Posterior cingulate gyrus (tissue), 11 donors: ENCODE data around the gene ATRNL1.

Experiments
- DNase-seq, 10 donors: peaks; one replicate each; pipeline versions ENCODE4 v3.0.0 to v3.0.0-alpha.2; 2020 to 2021; ENCODE audit warnings: mixed read lengths in 3 of 10
- intact Hi-C: fragments of 100-400 bp; cut with DNase I; formaldehyde crosslinking; loops from one replicate; pipeline ENCODE4 v1.15.1; 2023

Gene ATRNL1

DNA sequence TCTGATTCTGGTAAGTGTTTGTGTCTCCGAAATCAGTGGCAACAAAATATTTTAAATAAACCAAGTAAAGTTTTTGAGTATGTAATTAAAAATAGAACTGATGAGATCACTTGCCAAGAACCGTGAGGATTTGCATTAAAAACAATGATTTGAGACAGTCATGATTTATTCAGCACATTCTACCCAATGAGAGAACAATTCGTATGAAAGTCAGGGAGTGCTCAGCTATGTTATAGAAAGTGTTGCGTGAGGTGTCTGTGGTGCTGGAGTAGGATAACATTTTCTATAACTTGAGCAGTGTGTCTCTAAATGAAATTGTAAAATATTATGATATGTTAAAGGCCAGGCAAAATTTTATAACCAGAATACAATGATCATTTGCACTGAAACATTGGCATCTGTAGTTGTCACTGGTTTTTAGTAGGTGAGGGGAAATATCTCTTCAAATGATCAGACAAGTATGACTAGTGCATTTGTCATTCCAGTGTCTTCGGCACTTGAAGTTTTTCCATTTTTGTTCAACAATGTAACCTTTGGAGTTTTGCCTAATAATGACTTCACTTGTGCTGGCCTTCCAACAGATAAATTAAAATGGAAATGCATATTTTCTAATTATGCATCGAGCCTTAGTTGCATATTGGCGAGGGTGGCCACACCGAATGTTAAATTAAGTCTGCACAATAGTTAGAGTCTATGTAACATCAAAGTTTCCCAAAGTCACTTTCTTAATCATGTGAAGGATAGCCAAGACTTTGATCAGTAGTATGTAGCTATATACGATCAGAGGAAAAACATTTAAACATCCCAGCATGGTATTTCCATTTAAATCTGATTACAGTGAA lies 844.0 kb downstream of the ATRNL1 start:
- intact Hi-C loops = no loop called here
- DNase-seq = no peak

- intact Hi-C loops = no loop called here
- no peak for DNase-seq
Measured at GRCh38 chr10:115937768-115938056, 844.5 kb downstream of the ATRNL1 start.

DNA sequence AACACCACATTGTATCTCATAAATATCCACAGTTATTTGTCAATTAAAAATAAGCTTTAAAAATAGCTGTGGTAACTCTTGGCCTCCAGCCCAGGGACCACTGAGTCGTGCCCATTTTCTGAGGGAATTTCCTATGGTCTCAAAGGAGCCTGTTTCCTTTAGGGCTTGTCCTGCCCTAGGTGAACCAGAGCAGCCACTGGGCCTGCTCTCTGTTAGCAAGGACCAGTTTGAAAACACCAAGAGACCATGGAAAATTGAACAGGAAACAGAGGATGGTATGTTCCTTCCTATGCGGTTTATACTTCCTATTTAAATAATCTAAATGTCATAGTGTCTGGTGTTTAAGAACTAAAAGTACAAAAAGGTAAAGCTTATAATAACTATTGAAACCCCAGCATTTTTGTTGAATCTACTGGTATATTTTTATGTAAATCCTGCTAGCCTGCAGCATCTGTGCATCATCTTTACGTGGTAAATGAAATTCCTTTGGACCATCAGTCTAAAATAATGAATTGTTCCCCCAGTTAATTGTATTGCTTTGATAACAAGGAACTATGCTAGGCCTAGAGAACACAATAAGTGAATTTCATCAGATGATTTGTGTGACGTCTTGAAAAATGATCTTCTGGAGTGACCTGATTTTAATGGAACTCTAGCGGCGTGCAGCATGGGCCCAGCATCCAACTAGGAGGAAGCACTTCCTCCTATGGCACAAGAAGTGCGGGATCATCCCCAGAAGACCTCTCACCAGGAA lies 846.1 kb downstream of the ATRNL1 start:
- intact Hi-C loops = no loop called here

GRCh38 chr10:115941361-115941771 lies 848.2 kb downstream of the ATRNL1 start:
- no peak for DNase-seq
- intact Hi-C loops = no loop called here

More for the DNA sequence above, 846.1 kb downstream of the ATRNL1 start:
- DNase-seq = no peak

GRCh38 chr10:115942101-115942500 lies 848.9 kb downstream of the ATRNL1 start:
- no peak for DNase-seq
- intact Hi-C loops = no loop called here

- no peak for DNase-seq
- intact Hi-C loops = no loop called here
Measured at GRCh38 chr10:115944538-115944937, 851.4 kb downstream of the ATRNL1 start.

GRCh38 chr10:115945701-115946445 lies 852.7 kb downstream of the ATRNL1 start:
- intact Hi-C loops = no loop called here
- no peak for DNase-seq

DNA sequence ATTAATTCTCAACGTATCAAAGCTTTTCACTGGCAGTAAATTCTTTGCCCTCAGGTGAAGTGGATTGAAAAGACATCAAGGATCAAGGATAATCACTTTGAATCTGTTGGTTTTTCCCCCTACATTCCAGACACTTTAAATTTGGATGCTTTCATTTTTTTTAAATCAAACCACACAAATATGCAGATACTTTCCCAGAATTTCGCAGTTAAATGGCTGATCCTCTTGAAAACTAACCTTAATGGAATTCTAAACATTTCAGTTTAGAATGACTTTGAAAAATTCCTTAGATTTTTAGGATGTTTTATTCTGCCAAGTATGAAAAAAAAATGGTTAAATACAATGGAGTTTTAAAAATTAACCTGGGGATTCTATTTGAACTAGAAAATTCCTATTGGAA lies 853.9 kb downstream of the ATRNL1 start:
- intact Hi-C loops = no loop called here
- no peak for DNase-seq

GRCh38 chr10:115948465-115948864 lies 855.3 kb downstream of the ATRNL1 start:
- intact Hi-C loops = no loop called here
- no peak for DNase-seq

GRCh38 chr10:115949282-115949844 lies 856.2 kb downstream of the ATRNL1 start:
- intact Hi-C loops = no loop called here
- DNase-seq = no peak

- intact Hi-C loops = no loop called here
- no peak for DNase-seq
Measured at GRCh38 chr10:115950320-115950719, 857.2 kb downstream of the ATRNL1 start.

DNA sequence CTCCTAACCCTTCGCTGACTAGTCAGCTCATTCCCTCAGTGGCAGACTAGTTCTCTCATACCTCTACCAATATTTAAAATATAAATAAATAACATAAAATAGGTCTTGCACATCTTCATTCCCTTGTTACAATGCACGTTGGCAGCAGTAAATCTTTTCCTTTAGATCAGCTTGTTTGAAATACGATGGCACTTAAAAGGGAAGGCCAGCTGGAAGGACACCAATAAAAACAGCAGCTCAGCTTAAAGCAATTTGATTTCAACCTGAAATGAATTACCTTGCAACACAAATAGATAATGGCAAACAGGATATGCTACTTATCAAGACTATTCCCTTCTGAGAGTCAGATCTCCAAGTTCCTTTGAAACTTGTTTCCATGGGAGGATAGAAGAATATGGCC lies 858.1 kb downstream of the ATRNL1 start:
- intact Hi-C loops = no loop called here
- DNase-seq = no peak

DNA sequence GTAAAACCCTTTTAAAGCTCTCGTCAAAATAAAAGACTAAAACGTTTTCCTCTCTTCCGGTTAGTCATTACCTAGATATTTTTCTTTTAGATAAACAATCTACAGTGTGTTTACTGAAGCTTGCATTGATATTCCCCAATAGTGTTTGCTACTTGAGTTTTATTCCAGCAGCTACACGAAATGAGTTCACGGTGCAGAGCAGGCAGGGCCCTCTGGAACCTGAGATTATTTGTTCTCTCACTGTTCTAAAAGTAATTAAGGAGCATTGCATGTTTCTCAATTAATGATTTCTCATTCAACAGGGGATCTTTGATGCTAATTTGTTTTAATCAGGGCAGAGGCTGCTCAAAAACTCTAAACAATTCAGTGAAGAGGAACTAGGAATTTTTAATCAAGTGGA lies 860.1 kb downstream of the ATRNL1 start:
- intact Hi-C loops = no loop called here

GRCh38 chr10:115953968-115954367 lies 860.8 kb downstream of the ATRNL1 start:
- DNase-seq = no peak
- intact Hi-C loops = no loop called here

More for the DNA sequence above, 860.1 kb downstream of the ATRNL1 start:
- DNase-seq = no peak

DNA sequence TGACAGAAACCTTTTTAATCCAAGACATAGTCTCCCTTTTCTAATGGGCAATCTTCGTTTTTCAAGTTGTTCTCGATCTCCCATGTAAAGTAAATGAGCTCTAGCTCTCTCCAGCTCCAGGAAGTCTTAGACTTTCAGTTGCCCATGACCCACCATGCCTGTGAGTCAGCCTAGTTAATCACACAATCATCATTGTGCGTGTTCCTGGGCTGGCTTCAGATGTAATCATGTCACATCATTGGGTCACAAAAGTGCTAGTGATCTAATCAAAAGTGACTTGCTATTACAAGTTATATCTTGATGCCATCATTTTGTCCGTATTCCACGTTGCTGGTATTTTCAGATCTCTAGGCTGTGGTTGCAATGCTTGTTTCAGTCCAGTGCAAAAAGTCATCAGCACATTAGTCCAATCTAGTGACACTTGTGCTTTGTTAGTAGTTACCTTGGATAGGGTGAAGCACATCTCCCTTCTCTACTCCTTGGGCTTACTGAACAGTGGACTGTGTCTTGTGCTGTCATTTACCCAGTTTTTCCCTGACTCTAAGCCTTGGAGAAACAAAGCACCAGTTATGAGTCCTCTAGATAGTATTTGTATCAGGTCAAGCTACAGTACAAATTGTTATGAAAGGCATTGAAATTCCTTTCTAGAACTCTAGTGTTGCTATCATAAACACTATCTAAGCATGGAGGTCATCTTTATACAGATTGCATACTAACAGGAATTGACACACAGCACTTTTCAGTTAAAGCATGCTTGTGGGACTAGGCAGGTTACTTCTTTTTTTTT lies 863.3 kb downstream of the ATRNL1 start:
- intact Hi-C loops = no loop called here
- DNase-seq = no peak

- intact Hi-C loops = no loop called here
- DNase-seq = no peak
Measured at GRCh38 chr10:115957012-115957399, 863.8 kb downstream of the ATRNL1 start.

DNA sequence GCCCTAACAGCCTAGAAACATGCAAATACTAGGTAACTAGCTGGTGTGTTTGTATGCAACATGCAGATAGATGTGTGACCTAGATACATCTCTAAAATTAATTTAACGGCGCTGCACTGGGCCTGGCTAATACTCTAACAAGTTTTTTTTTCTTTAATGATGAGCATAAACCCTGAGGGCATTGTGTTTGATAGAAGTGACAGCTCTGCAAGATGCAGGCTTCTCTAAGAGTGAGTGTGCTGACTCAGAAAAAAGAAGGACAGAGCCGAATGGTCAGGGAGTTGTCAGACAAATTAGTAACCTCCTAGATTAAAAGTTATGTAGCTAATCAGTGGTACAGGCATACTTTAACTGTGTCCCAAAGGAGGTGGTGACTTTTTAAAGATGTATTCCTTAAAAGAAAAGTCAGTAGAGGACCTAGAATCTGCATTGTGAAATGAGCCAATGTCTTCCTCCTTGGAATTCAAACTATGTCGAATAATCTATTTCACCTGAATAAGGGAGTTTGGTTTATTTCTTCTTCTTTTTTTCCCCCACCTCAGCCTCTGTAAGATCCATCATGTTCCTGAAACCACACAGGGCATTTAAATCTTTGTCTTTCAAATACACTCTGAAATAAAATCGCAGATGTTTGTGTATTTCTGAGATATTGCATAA lies 864.7 kb downstream of the ATRNL1 start:
- DNase-seq = no peak
- intact Hi-C loops = no loop called here

DNA sequence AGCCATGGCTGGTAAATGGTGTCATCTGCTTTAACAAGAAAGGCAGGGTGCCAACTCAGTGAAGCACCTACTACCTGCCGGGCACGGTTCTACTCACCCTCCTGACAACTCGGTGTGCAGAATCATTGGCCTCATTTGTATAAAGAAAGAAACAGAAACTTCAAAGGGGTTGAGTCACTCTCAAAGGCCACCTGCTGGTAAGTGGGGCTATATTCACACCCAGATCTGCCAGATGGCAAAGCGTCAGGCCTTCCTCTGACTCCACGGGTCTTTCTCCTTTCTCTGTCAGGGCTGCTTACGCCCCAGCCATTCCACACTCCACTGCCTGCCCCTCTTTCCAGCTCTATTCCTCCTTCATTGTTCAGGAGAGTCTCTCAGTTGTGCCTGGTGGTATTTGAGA lies 870.7 kb downstream of the ATRNL1 start:
- intact Hi-C loops = no loop called here
- DNase-seq = no peak

DNA sequence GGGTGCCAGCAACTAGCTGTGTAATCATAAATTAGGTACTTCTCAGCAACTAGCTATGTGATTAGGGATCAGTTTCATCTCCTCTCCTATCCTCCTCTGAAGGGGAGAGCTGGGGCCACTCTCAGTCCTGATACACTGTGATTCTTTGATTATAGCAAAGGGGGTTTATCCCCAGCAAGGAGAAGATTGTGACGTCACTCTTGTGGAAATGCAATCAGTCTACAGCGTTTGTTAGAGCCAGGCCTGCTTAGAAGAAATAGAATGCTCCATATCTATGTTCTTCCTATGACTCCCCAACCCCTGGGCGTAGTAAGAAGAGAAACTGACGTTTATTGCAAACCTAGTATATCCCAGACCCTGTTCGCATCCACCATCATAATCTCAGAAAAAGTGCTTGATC lies 871.7 kb downstream of the ATRNL1 start:
- intact Hi-C loops = no loop called here
- no peak for DNase-seq

- intact Hi-C loops = no loop called here
- no peak for DNase-seq
Measured at GRCh38 chr10:115965376-115965775, 872.2 kb downstream of the ATRNL1 start.
